ENCODE data around the gene ZNF582. TPM values are rescaled to one million over a fixed set of nuclear protein-coding genes. Genes with fewer than 3 reads are reported as not detected.

ZNF582 gene
- total and polyA plus RNA-seq, 7 donors = 1.1 to 2.6 (median 1.3) TPM

GRCh38 chr19:56372281-56372680 is 21.1 kb downstream of the ZNF582 start:
- Histone ChIP-seq H3K36me3 (ENCODE audit: insufficient read depth in 1 of 2, low read depth in 1 of 2) (peaks cover 37 to 76% of the 10 kb centered on the region in 2 donors), H3K4me1 (peaks cover 8% of the 10 kb centered on the region), H3K4me3 (no peak overlapping the region), H3K9me3 (peaks cover 53% of the 10 kb centered on the region), H3K27ac (no peak overlapping the region), H3K27me3 (ENCODE audit: insufficient read depth in 3 of 3, low read length in 2 of 3) (no peaks in the 10 kb centered on the region)
- no peak for ATAC-seq
- TF ChIP-seq CTCF (IDR thresholded peaks at IDR 0.05) = no peak
- intact Hi-C loops (cut with DNase I) = no loop called here
- no peak for DNase-seq
- WGBS, 3 donors = 86 to 90% (median 86%) methylated on average over 1 of the region's 1 CpG

GRCh38 chr19:56369886-56370676 is 23.3 kb downstream of the ZNF582 start:
- peaks cover 8% of the 10 kb centered on the region for H3K4me1 ChIP-seq
- H3K4me3 ChIP-seq = no peak overlapping the region
- no peak for DNase-seq
- no peak for TF ChIP-seq CTCF (IDR thresholded peaks at IDR 0.05)
- no peak for ATAC-seq
- no peaks in the 10 kb centered on the region for H3K27me3 ChIP-seq (ENCODE audit: insufficient read depth in 3 of 3, low read length in 2 of 3)
- 96 to 99% (median 98%) methylated on average over 3 of the region's 3 CpGs for WGBS, 3 donors
- intact Hi-C loops (cut with DNase I) = no loop called here
- peaks cover 23 to 54% of the 10 kb centered on the region in 2 donors for H3K36me3 ChIP-seq (ENCODE audit: insufficient read depth in 1 of 2, low read depth in 1 of 2)
- H3K9me3 ChIP-seq = peaks cover 35% of the 10 kb centered on the region
- H3K27ac ChIP-seq = no peak overlapping the region

GRCh38 chr19:56367829-56368711 is 25.3 kb downstream of the ZNF582 start:
- ATAC-seq (peak; percentile 98 to 100 (median 100)), DNase-seq (peak; percentile 94 to 96)
- intact Hi-C loops (cut with DNase I) = no loop called here
- WGBS, 3 donors = 4 to 5% (median 5%) methylated on average over 56 to 65 of the region's 65 CpGs
- Histone ChIP-seq H3K4me1 (peaks cover 8% of the 10 kb centered on the region), H3K36me3 (ENCODE audit: insufficient read depth in 1 of 2, low read depth in 1 of 2) (peaks cover 5 to 34% of the 10 kb centered on the region in 2 donors), H3K4me3 (peak overlapping the region; percentile 87), H3K9me3 (peaks cover 44% of the 10 kb centered on the region), H3K27ac (peak overlapping the region; percentile 86), H3K27me3 (ENCODE audit: insufficient read depth in 3 of 3, low read length in 2 of 3) (no peaks in the 10 kb centered on the region)
- TF ChIP-seq CTCF (IDR thresholded peaks at IDR 0.05) = no peak

- Histone ChIP-seq H3K4me1 (no peaks in the 10 kb centered on the region), H3K4me3 (no peak overlapping the region), H3K27me3 (ENCODE audit: insufficient read depth in 3 of 3, low read length in 2 of 3) (no peaks in the 10 kb centered on the region), H3K9me3 (peaks cover 44% of the 10 kb centered on the region), H3K36me3 (ENCODE audit: insufficient read depth in 1 of 2, low read depth in 1 of 2) (peaks cover 0 to 8% of the 10 kb centered on the region in 2 donors), H3K27ac (no peak overlapping the region)
- TF ChIP-seq CTCF (IDR thresholded peaks at IDR 0.05) = no peak
- WGBS, 3 donors = 94 to 96% (median 95%) methylated on average over 2 of the region's 2 CpGs
- intact Hi-C loops (cut with DNase I) = no loop called here
- ATAC-seq (no peak), DNase-seq (no peak)
These were observed 32.5 kb downstream of the ZNF582 start for GRCh38 chr19:56360841-56361240.
